ENCODE measurements around the gene PIK3AP1.
"Not testable (repeated sequence)": the region's sequence is repeated elsewhere in the genome, so short reads cannot be mapped to it uniquely, and the experiment has no call there.

The PIK3AP1 gene

DNA sequence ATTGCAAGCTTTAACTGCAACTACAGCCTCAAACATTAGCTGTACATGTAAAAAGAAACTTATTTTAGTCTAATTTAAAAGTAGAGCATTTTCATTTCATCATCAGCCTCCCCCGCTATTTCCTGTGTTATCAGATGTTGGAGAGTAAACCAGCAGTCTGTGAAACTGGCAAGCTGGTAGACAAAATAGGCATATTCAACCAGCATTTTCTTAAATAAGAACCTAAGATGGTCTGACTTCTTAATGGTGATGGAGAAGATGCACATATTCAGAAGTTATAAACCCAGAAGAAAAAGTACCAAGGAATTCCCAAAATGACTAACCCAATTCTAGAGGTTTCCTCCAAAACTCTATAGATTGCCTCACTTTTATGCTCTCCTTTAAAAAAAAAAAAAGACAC lies 24.9 kb downstream of the PIK3AP1 start:
- DNase-seq = peak; percentile 59 to 68

DNA sequence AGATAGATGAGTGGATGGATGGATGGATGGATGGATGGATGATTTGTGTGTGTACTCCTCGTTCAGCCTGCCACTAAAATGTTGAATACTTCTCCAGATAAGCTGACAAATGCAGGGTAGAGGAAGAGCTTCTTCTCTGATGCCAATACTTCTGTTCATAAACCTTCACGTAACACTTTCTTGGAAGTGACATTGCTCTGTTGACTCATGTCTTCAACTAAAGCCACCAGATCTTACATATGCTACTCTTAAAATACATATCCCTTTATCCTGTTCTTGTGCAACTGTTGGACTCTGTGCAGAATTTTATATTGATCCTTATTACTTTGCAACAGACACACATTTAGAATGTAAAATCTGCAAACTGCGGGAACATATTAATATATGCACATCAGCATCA lies 26.9 kb downstream of the PIK3AP1 start:
- DNase-seq = no peak

DNA sequence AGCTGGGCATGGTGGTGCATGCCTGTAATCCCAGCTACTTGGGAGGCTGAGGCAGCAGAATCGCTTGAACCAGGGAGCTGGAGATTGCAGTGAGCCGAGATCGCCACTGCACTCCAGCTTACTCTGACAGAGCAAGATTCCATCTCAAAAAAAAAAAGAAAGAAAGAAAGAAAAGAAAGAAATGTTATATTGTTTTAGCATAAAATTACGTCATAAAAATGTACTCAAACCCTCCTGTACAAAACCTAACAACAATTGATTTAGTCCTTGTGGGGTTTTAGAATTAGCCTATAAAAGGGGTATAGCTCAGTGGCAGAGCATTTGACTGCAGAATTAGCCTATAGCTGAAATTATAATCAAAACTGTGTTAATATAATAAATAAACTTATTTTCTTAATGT lies 27.9 kb downstream of the PIK3AP1 start:
- no peak for DNase-seq

DNA sequence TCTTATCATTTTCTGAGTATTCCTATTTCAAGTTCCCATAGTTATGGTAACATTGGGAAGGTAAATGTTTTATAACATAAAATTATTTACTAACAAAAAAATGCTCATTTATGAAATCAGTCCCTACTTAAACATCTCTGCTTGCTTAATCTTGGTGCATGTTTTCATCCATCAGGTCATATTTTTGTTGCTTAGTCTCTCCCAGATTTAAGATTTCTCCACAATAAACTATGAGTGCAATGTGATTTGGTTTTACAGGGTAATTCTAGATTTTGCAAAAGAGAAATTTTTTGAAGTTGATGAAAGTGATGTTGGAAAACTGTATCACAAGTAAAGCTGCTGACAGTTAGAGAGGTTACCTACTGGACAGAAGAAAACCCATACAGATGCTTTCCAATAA lies 28.6 kb downstream of the PIK3AP1 start:
- no peak for DNase-seq

GRCh38 chr10:96690755-96691730 lies 29.3 kb downstream of the PIK3AP1 start:
- peak; percentile 38 to 42 for DNase-seq

DNA sequence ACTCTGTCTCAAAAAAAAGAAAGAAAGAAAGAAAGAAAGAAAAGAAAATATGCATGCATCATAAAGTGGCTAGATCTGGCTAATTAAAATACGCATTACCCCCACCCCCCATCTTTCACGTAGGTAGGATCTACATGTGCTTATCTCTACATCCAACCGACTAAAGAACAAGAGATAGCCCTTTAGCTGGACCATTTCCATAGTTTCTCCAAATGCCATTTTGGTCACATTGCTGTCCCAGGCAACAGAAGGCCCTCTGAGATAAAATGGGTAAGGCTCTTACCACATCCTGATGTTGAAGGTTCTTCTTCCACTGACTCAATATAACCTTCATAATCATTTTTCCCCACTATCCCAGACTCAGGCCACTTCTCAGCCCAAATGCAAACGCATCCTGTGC lies 31.5 kb downstream of the PIK3AP1 start:
- no peak for DNase-seq

- peak; percentile 55 to 61 for DNase-seq
Measured at GRCh38 chr10:96687317-96688012, 32.8 kb downstream of the PIK3AP1 start.

DNA sequence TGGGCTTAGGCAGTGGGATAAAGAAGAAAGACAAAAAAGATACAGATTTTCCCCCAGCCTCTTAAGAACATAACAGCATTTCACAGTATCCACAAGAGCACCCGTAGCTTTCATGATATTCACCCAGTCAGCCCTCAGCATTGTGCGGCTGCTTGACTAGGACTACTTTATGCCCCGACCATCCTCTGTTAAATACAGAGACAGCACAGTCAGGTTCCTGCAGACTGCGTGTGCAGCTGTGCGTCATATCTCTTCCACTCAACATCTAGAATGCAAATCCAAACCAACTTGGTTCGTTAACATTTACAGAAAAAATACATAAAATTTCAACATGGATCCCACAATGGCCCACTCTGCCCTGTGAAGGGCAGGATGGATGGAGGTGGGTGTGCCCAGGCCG lies 33.8 kb downstream of the PIK3AP1 start:
- DNase-seq = no peak

GRCh38 chr10:96685306-96685705 lies 35.0 kb downstream of the PIK3AP1 start:
- no peak for DNase-seq

DNA sequence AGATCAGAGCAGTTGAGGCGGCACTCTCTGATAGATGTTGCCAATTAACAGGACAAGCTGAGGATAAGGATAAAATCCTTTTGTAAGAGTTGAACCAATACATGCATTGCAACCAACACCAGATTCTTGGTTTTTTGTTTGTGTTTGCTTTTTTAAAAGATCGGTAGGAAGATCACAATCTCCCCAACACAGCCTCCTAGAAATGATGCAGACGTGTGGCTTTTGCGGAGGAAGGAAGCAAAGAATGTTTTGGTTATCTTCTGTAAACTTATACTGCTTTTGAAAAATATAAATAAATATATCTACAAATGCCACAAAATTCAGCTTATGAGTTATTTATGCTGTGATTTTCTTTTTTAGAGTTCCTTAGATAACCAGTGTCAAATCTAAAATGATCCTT lies 35.5 kb downstream of the PIK3AP1 start:
- no peak for DNase-seq

DNA sequence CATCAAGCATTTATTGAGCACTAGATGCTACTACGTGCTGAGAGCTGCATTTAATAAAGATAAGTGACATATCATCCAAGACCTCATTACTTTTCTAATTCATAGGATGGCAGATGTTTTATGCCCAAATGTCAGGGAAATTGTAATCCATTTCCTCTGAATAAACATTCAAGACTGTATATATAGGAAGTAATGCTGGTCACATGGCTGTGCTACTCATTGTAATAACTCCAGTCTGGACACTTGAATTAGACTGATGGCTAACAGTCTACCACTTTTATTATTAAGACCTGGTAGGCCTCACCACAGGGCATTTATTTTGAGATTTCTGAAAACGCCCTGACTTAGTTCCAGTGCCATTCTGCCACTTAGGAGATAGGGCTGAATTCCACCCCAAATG lies 36.6 kb downstream of the PIK3AP1 start:
- no peak for DNase-seq

DNA sequence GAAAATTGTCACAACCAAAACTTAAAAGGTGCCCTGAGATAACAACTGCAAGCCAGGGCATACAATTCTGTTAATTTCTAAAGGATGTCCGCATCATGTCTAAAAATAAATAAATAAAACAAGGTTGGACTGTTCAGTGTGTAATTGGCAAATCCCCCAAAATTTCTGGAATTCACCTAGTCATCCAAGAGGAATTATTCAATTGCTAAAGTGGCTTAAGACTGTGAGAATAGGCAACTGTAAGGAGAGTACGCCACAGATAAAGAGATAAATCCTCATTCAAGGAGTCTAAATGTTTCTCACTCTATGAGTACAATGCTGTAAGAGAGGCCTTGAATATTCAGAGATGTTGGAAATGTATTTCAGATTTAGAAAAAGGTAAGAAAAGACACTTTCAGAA lies 37.2 kb downstream of the PIK3AP1 start:
- DNase-seq = no peak

- DNase-seq = peak in 1 of 2 experiments; percentile 38
Measured at GRCh38 chr10:96681524-96681923, 38.8 kb downstream of the PIK3AP1 start.

- not testable (repeated sequence) for DNase-seq
Measured at GRCh38 chr10:96680463-96680862, 39.9 kb downstream of the PIK3AP1 start.

DNA sequence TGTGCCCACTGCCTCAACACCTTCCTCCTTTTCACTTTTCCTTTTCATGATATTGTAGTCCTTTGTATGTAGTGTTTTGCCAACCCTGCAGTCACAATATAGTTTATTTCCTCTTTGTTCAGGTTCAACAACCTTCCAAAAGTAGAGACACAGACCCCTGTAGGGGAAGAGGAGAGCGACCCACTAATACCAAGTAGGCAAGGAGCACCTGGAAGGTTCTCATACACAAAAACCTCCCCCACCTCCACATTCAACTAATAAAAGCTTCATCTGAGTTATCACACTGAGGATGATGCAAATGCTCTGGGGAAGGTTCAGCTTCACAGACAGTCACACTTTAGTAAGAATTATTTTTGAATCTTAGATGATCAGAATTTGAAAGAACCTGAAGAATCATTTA lies 41.6 kb downstream of the PIK3AP1 start:
- no peak for DNase-seq

- DNase-seq = no peak
Measured at GRCh38 chr10:96676272-96677112, 43.8 kb downstream of the PIK3AP1 start.

- DNase-seq = no peak
Measured at GRCh38 chr10:96675846-96676245, 44.5 kb downstream of the PIK3AP1 start.

- DNase-seq = peak; percentile 96 to 99
Measured at GRCh38 chr10:96673318-96674099, 46.8 kb downstream of the PIK3AP1 start.

- no peak for DNase-seq
Measured at GRCh38 chr10:96672481-96673175, 47.7 kb downstream of the PIK3AP1 start.

GRCh38 chr10:96671211-96671890 lies 49.0 kb downstream of the PIK3AP1 start:
- DNase-seq = no peak

DNA sequence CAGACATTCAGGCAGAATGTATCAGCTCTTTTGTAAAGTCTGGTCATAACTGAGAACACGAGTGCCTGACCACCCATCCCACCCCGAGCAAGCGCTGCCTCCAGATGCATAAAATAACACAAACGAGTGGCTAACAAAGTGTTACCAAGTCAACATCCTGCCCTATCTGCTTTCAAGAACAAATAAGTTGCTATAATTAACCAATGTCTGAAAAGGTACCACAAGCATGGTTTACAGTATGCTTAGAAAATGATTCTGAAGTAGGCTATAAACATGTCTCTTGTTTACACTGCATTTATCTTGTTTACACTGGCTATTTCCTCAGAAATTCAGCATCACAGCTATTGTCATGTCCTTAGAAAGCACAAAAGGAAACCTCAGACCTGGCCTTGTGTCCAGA lies 49.5 kb downstream of the PIK3AP1 start:
- no peak for DNase-seq

Data from Kasumi-1 (cell line).